GM12864 (cell line): ENCODE results near the gene PANX1.
A peak's percentile ranks its signal among the peaks of the same experiment; 100 is the strongest.
"Not testable (repeated sequence)": the region's sequence is repeated elsewhere in the genome, so short reads cannot be mapped to it uniquely, and the experiment has no call there.

Experiments used
- DNase-seq: peaks from one replicate; pipeline ENCODE4 v3.0.0-alpha.2; 2011; ENCODE audit warnings: low read depth
- H3K4me3 ChIP-seq: 2 replicates; pipeline ENCODE4 v1.5.1; 2011; ENCODE audit warnings: mild to moderate bottlenecking, low read depth, low read length, control low read depth
- CTCF ChIP-seq: IDR thresholded peaks from 2 replicates; pipeline ENCODE4 v1.5.1; 2011; ENCODE audit warnings: low read depth, mild to moderate bottlenecking, moderate library complexity, low read length, control low read depth, inconsistent platforms; ENCODE audit errors: missing control alignments

Gene PANX1

GRCh38 chr11:94112206-94112953, 16.3 kb upstream of the PANX1 start:
- no peak overlapping the region for H3K4me3 ChIP-seq
- DNase-seq: no peak
- no peak for TF ChIP-seq CTCF

- no peak for DNase-seq
- TF ChIP-seq CTCF: no peak
- H3K4me3 ChIP-seq: no peak overlapping the region
These were observed 11.5 kb upstream of the PANX1 start for GRCh38 chr11:94117197-94117574.

- DNase-seq: no peak
- TF ChIP-seq CTCF: no peak
- no peak overlapping the region for H3K4me3 ChIP-seq
These were observed 10.8 kb upstream of the PANX1 start for GRCh38 chr11:94117871-94118270.

GRCh38 chr11:94119676-94120075, 9.0 kb upstream of the PANX1 start:
- not testable (repeated sequence) for DNase-seq, H3K4me3 ChIP-seq

GRCh38 chr11:94120516-94120915, 8.1 kb upstream of the PANX1 start:
- not testable (repeated sequence) for DNase-seq, H3K4me3 ChIP-seq

- TF ChIP-seq CTCF: no peak
- no peak overlapping the region for H3K4me3 ChIP-seq
- no peak for DNase-seq
These were observed 7.7 kb upstream of the PANX1 start for GRCh38 chr11:94120946-94121345.

GRCh38 chr11:94125407-94126115, 3.1 kb upstream of the PANX1 start:
- no peak for DNase-seq
- TF ChIP-seq CTCF: no peak
- no peak overlapping the region for H3K4me3 ChIP-seq

GRCh38 chr11:94127638-94128037, 1.0 kb upstream of the PANX1 start:
- no peak for TF ChIP-seq CTCF
- DNase-seq: no peak
- peak overlapping the region; percentile 87; the same call in 1 of the 2 replicates for H3K4me3 ChIP-seq
